ENCODE data around the gene OR10H1. TPM values are rescaled to one million over a fixed set of nuclear protein-coding genes. Genes with fewer than 3 reads are reported as not detected.
"Not testable (repeated sequence)": the region's sequence is repeated elsewhere in the genome, so short reads cannot be mapped to it uniquely, and the experiment has no call there.

The OR10H1 gene
- total and polyA plus RNA-seq, 8 donors, result 0.04 to 0.11 (median 0.09) TPM; not detected in 4

DNA sequence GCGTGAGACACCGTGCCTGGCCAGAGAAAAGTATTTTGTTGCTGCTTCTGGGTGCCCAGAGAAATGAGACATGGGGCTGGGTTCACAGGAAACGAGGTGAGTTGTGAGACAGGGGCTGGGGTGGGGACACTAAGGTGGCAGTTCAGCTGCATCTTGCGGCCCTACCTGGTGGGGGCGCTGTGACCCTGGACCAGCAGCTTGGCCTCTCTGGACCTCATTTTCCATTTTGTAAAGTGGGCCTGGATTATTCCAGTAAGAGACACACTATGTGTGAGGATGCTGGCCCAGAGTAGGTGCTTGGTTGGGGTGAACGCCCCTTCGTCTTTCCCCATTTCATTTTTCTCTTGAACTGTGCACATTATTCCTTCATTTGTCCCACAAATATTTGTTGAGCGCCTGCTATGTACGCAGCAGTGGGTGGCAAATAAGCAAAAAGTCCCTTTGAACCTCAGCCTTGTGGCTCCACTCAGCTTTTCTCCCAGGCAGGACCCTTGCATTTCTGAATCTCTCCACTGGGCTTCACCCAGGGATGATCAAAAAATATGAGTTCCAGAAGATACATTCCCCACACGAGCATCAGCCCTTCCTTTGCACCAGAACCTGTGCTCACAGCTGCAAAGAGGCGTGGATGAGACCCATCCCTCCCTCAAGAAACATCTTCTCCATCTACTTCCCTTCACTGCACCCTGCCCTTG, 26.6 kb upstream of the OR10H1 start:
- intact Hi-C loops (cut with DNase I), result no loop called here
- ATAC-seq, result no peak

DNA sequence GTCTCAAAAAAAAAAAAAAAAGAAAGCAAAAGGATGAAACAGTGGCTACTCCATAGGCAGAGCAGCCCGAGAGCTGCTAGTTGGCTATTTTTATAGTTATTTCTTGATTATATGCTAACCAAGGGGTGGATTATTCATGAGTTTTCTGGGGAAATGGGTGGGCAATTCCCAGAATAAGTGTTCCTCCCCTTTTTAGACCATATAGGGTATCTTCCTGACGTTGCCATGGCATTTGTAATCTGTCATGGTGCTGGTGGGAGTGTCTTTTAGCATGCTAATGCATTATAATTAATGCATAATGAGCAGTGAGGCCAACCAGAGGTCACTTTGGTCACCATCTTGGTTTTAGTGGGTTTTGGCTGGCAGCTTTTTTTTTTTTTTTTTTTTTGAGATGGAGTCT, 25.4 kb upstream of the OR10H1 start:
- Histone ChIP-seq H3K9me3 (no peaks in the 10 kb centered on the region), H3K4me3 (no peak overlapping the region), H3K27me3 (no peaks in the 10 kb centered on the region), H3K27ac (no peak overlapping the region), H3K4me1 (peaks cover 0 to 19% of the 10 kb centered on the region in 2 donors), H3K36me3 (no peaks in the 10 kb centered on the region)
- DNase-seq (no peak), ATAC-seq (no peak)
- TF ChIP-seq, protein P1, sequence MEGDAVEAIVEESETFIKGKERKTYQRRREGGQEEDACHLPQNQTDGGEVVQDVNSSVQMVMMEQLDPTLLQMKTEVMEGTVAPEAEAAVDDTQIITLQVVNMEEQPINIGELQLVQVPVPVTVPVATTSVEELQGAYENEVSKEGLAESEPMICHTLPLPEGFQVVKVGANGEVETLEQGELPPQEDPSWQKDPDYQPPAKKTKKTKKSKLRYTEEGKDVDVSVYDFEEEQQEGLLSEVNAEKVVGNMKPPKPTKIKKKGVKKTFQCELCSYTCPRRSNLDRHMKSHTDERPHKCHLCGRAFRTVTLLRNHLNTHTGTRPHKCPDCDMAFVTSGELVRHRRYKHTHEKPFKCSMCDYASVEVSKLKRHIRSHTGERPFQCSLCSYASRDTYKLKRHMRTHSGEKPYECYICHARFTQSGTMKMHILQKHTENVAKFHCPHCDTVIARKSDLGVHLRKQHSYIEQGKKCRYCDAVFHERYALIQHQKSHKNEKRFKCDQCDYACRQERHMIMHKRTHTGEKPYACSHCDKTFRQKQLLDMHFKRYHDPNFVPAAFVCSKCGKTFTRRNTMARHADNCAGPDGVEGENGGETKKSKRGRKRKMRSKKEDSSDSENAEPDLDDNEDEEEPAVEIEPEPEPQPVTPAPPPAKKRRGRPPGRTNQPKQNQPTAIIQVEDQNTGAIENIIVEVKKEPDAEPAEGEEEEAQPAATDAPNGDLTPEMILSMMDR (IDR thresholded peaks at IDR 0.05), result no peak
- intact Hi-C loops (cut with DNase I), result no loop called here

More for the DNA sequence above, 26.6 kb upstream of the OR10H1 start:
- Histone ChIP-seq H3K27ac (no peak overlapping the region), H3K9me3 (no peaks in the 10 kb centered on the region), H3K27me3 (no peaks in the 10 kb centered on the region), H3K4me1 (peaks cover 0 to 13% of the 10 kb centered on the region in 2 donors), H3K4me3 (no peak overlapping the region), H3K36me3 (no peaks in the 10 kb centered on the region)
- TF ChIP-seq, protein P1 (IDR thresholded peaks at IDR 0.05), result no peak
- DNase-seq, result no peak

DNA sequence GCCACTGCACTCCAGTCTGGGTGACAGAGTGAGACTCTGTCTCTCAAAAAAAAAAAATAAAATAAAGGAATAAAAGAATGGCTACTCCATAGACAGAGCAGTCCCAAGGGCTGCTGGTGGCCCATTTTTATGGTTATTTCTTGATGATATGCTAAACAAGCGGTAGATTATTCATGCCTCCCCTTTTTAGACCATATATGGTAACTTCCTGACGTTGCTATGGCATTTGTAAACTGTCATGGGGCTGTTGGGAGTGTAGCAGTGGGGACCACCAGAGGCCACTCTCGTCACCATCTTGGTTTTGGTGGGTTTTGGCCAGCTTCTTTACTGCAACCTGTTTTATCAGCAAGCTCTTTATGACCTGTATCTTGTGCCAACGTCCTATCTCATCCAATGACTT, 24.4 kb upstream of the OR10H1 start:
- intact Hi-C loops (cut with DNase I), result not testable (repeated sequence)

DNA sequence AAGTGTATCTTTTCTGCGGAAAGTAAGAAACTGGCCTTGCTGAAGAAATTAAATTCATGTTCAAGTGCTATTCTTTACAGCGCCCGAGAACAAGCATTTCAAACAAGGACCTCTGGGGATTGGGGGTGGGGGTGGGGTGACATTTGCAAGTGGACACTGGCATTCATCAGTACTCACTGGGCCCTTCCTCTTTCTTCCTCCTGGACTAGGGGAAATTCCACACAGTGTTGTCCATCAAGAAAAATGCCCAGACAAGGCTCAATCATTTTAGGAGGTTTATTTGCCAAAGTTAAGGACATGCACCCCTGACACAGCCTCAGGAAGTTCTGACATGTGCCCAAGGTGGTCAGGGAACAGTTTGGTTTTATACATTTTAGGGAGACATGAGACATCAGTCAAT, 22.9 kb upstream of the OR10H1 start:
- Histone ChIP-seq H3K9me3 (no peaks in the 10 kb centered on the region), H3K27ac (no peak overlapping the region), H3K4me1 (peaks cover 0 to 19% of the 10 kb centered on the region in 2 donors), H3K4me3 (no peak overlapping the region), H3K27me3 (no peaks in the 10 kb centered on the region), H3K36me3 (no peaks in the 10 kb centered on the region)
- intact Hi-C loops (cut with DNase I), result no loop called here
- ATAC-seq, result no peak
- DNase-seq, result no peak
- TF ChIP-seq, protein P1 (IDR thresholded peaks at IDR 0.05), result no peak

More for the DNA sequence above, 24.4 kb upstream of the OR10H1 start:
- not testable (repeated sequence) for H3K9me3 ChIP-seq, H3K4me3 ChIP-seq, DNase-seq, H3K27ac ChIP-seq, ATAC-seq, H3K36me3 ChIP-seq, H3K27me3 ChIP-seq
- peaks cover 0 to 20% of the 10 kb centered on the region in 2 donors for H3K4me1 ChIP-seq

DNA sequence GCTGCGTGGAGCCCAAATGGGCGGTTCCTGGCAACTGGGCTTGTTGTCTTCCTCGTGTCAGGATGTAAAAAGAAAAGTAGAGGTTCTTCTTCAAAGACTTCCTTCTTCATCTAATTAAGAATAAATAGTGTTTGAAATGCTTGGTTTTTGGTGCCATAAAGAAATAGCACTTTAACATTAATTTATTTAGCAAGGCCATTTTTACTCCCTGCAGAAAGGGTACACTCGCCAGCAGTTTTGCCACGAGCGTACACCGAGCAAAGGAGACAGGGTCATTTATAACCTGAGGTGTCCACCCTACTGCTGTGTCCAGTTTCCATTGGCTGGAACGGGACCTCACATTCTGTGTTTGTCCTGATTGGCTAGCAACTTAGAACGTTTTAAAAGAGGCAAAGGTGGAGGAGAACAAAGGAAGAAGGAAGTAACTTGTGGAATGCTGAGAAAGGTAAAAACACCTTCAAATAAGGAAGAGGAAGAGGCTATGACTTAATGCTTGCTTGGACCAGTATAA, 21.8 kb upstream of the OR10H1 start:
- Histone ChIP-seq H3K36me3 (no peaks in the 10 kb centered on the region), H3K4me3 (peak overlapping the region; percentile 61 to 70), H3K27ac (peak overlapping the region; percentile 99), H3K4me1 (peaks cover 0 to 17% of the 10 kb centered on the region in 2 donors), H3K9me3 (no peaks in the 10 kb centered on the region), H3K27me3 (no peaks in the 10 kb centered on the region)
- DNase-seq, result no peak
- peak; percentile 45 for ATAC-seq
- intact Hi-C loops (cut with DNase I), result no loop called here
- TF ChIP-seq, protein P1 (IDR thresholded peaks at IDR 0.05), result no peak

All from left lung (tissue), 10 donors.